GM21423 (cell line): ENCODE results near the gene TRIM24.

Experiments used
- ATAC-seq: cut with Tn5 transposase; IDR thresholded peaks from one replicate; pipeline ENCODE4 v1.9.1; 2021; ENCODE audit warnings: mild to moderate bottlenecking, moderate library complexity; ENCODE audit not compliant: unreplicated experiment

The TRIM24 gene

DNA sequence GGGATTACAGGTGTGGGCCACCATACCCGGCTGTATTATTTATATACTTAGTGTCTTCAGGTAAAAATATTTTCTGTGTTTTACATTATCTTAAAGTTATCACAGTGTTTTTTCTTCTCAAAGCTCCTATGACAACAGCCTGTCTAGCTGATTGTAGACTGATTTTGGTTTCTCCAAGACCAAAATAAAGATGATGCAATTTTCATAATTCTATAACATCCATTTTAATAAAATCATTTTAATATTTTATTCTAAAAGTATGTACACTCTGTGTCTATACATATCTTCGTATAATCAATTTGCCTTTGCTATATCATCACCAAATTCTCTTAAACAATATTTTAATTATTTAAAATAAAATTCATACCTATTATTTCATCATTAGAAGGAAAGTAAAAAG lies 108.6 kb downstream of the TRIM24 start:
- ATAC-seq = no peak

DNA sequence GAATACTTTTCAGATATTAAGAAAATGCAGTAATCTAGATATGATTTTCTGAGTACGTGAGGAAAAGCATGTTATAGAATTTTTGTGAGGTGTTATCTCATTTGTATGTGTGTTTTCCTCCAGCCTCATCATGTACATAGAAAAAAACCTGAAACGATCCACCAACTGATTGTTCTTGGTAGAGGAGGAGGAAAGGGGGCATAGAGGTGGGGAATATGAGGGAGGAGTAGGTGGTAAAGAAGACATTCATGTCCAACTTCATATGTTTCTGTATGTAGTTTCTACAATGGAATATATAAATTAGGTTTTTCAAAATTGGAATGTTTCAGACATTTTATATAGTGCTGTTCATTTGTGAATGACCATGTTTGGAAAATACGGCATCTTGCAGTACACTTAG lies 109.4 kb downstream of the TRIM24 start:
- no peak for ATAC-seq

DNA sequence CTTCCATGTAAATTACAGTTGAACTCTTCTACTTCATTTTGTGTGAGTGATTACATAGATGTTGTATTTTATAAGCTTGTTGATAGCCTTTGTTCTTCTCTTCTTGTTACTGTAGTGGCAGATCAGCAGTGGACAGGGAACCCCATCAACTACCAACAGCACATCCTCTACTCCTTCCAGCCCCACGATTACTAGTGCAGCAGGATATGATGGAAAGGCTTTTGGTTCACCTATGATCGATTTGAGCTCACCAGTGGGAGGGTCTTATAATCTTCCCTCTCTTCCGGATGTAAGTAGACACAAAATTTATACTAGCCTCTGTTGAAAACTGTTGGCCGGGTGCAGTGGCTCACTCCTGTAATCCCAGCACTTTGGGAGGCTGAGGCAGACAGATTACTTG lies 110.7 kb downstream of the TRIM24 start:
- no peak for ATAC-seq

DNA sequence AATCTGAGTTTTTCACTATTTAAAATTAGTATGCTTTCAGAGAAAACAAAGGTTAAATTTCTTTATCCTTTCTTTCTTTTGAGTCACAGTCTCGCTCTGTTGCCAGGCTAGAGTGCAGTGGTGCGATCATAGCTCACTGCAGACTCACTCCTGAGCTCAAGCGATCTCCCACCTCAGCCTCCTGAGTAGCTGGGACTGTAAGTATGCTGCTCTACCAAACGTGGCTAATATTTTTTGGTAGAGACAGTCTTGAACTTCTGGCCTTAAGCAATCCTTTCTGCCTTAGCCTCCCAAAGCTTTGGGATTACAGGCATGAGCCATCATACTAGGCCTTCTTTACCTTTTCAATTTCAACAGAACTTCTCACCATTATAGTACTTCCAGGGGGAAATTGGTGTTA lies 113.7 kb downstream of the TRIM24 start:
- no peak for ATAC-seq

DNA sequence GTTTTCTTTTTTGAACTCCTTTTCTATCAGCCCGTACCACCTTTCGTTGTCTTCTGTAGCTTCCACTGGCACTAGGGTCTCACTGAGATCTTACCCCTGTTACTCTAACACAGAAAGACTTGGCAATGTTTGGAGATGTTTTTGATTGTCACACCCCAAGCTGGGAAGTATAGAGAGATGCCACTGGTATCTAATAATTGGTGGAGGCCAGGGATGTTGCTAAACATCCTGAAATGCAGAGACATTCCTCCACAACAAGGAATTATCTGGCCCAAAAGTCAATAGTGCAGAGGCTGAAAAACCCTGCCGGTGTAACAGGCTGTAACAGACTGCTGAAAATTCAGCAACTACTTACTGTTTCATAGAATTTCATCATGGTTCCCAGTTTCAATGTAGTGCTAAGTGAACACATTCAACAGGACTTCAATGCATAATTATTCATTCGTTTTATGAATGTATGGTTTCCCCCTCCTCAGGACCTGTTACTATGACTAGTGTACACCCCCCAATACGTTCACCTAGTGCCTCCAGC lies 115.9 kb downstream of the TRIM24 start:
- no peak for ATAC-seq

DNA sequence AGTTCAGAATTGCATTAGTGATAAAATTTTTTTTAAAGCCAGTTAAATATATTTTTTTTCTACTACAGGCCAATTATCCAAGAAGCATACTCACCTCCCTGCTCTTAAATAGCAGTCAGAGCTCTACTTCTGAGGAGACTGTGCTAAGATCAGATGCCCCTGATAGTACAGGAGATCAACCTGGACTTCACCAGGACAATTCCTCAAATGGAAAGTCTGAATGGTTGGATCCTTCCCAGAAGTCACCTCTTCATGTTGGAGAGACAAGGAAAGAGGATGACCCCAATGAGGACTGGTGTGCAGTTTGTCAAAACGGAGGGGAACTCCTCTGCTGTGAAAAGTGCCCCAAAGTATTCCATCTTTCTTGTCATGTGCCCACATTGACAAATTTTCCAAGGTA lies 119.1 kb downstream of the TRIM24 start:
- ATAC-seq = no peak

DNA sequence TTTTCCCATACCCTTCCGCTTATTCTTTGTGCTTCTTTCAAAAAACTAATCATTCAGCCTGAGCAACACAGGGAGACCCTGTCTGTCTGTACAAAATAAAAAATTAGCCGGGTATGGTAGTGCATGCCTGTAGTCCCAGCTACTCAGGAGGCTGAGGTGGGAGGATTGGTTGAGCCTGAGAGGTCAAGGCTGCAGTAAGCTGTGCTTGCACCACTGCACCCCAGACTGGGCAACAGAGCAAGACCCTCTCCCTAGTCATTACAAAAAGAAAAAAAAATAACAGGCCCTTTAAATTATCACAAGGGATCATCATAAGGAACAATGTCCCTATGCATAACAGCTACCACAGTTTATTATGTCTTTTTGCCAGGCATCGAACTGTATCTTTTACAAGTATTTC lies 119.6 kb downstream of the TRIM24 start:
- ATAC-seq = no peak

DNA sequence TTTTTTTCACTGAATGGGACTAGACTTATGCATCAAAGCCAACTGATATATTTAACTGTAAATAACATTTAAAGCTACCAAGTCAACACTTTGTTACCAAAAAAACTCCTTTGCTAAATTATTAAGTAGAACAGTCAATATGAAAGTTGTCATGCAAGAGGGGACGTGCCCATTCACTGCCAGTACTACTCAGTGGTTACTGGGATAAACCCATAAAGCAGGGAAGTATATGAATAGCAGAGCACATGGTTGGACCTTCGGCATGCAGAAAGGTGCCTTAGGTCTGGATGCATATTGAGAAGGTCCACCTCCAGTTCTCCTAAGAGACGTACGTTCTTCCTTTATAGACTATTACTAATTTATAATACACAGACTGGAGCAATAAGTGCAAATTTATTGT lies 121.0 kb downstream of the TRIM24 start:
- ATAC-seq = no peak

DNA sequence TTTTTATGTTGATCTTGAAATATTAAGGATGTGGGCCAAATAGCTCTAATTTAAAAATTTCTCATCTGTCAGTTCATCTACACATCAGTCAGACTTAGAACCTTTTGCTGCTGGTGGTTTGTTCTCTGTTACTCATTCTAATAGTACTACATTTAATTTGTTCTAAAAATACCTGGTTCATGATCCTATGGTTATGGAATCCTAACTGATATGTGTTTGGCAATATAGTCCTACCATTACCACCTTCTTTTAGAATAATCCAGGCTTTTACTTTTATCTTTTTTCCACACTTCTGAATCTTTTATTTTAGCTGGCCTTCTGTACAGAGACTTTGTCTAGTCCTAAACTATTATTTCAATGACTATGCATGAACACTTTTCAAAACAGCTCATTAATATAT lies 124.2 kb downstream of the TRIM24 start:
- no peak for ATAC-seq

DNA sequence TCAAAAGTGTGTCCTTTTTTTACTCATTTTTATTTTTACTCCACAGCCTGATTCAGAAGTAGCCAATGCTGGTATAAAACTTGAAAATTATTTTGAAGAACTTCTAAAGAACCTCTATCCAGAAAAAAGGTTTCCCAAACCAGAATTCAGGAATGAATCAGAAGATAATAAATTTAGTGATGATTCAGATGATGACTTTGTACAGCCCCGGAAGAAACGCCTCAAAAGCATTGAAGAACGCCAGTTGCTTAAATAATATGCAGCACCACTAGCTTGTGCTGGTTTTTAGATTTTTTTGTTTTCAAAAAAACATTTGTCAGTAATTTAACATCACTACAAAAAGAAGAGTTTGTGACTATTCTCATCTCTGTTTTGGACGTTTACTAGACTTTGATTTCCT lies 124.6 kb downstream of the TRIM24 start:
- ATAC-seq = no peak

DNA sequence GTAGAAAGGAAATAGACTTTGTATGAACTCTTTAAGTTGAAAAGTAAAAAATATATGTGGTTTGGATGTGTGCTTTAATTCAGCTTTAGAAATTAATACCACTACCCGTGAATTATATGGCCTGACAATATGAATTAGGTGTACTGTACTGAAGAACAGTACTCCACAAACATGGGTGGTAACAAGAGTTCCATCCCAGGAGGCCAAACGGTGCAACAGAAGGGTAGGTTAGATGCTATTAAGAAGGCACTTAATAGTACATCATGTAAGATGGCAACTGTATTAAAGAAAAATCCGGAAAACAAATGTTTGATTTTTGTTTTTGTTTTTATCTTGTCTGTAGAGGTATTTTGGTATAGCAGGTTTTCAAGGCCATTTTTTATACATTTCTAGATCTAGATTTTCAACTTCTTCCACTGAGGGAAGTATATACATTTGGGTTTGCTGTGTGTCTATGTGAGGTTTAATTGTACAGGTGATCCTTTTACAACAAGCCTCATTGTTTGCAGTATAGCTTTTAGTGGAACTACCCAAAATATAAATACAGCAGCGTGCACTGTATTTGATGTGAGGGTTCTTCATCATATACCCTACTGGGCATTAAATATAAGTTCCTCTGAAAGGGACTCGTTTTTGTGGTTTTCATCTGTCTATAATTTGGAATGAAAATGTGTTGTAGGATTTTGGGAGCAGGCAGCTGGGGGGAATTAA lies 125.4 kb downstream of the TRIM24 start:
- no peak for ATAC-seq

DNA sequence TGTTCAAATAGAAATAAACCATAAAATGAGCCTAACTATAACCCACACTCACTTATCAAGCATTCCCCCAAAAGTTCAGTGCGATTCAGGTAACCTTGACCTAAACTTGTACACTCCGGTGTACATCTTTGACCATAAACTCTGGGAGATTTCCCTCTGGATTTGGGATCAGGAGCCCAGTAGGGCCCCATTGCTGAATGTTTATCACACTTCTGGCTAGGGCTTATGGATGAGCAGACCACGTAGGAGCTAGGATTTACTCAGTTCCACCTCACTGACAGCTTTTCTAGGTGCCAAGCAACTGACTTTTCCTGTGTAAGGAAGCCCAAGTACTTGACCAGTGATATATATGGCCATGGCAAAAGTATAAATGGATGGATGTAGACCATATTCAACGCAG lies 127.4 kb downstream of the TRIM24 start:
- no peak for ATAC-seq

DNA sequence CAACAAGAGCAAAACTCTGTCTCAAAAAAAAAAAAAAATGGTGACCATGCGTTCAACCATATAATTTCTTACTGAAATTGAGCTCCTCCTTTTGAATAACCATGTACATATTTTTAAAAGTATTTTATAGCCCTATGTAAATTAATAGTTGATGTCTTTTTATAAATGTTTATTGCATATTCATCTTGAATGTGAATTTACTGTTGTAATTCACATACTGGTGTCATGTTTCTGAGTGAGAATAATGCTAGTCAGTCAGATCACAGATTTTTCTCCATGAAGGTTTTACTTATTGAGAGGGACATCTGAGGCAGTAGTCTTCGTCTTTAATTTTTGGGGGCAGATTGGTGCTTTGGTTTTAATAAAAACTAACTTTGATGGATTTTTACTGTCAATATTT lies 128.9 kb downstream of the TRIM24 start:
- no peak for ATAC-seq

DNA sequence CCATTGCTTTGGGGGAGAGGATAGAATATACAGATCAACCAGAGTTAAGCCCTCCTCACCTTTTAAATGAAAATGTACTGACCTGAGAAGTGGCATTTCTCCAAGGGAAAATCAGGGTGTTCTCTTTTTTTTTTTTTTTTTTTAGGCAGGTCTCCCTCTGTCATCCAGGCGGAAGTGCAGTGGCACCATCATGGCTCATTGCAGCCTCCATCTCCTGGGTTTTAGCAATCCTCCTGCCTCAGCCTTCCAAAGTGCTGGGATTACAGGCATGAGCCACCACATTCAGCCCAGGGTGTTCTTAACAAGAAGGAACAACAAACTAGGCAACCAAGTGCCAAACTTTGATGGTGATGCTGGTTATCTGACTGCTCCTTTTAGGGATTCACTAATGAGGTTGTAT lies 130.1 kb downstream of the TRIM24 start:
- no peak for ATAC-seq

DNA sequence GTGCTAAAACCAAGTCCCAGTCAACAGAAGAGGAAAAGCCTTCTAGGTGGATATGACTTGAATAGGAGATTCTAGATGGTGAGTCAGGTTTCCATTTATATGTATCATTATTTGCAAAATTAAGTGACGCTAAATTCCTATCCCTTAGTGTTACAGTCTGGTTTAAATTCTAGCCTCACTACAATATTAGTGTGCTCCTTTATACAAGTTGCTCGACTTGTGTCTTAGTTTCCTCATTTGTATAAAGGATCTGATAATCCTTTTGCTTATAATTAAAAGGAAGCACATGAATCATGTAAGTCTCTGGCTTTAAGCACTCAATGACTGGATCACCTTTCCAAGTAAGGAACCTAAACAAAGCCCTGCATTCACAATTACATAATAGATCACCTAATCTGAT lies 135.4 kb downstream of the TRIM24 start:
- no peak for ATAC-seq

DNA sequence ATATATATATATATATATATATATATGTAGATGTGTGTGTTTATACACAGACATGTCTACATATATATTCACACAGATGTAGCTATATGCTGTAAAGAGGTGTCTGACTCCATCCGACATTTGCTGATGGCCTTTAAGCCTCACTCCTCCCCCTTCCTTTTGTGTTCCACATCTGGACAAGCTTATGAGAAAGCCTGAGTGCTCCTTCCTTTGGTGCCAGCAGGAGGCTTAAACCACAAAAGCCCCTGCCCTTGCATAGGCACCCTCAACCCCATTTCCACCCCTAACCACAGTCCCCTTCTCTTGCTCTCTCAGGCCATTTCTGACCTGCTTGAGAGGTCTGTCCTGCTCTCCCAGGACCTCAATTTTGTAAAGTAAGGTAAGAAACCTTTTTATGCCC lies 142.4 kb downstream of the TRIM24 start:
- ATAC-seq = no peak

DNA sequence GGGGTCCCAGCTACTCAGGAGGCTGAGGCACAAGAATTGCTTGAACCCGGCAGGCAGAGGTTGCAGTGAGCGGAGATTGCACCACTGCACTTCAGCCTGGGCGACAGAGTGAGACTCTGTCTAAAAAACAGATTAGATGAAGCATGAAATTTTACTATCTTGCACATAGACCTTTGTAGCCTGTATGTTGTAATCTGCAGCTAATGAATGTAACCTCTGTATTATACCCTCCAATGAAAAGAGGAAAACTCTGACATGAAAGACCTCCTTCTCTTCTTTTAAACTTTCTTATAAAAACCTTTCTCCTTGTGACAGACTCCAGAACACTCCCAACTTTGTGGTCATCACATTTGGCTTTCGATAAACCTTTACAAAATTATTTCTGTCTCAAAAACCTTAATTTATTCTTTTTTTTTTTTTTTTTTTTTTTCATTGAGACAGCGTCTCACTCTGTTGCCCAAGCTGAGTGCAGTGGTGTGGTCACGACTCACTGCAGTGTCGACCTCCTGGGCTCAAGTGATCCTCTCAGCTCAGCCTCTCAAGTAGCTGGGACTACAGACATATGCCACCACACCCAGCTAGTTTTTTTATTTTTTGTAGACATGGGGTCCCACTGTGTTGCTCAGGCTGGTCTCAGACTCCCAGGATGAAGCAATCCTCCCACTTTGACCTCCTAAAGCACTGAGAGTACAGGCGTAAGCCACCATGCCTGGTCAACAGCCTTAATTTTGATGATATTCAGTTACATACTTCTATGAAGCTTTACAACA lies 143.7 kb downstream of the TRIM24 start:
- no peak for ATAC-seq

DNA sequence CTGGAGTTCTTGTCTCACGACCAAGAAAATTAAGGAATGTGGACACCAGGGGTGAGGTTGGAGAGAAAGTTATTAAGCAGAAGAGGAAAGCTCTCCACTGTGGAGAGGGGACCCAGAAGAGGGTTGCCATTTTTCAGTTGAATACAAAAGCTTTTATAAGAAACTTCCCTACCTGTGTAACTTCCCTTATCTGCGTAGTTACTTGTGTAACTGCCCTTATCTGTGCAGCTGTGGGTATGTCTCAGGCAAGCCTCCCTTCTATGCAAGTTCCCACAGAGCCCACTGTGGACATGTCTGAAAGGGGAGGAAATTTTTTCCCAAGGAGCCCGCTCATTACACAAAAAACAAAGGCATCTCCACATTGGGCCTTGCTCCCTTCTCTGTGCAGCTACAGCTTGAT lies 146.2 kb downstream of the TRIM24 start:
- no peak for ATAC-seq

DNA sequence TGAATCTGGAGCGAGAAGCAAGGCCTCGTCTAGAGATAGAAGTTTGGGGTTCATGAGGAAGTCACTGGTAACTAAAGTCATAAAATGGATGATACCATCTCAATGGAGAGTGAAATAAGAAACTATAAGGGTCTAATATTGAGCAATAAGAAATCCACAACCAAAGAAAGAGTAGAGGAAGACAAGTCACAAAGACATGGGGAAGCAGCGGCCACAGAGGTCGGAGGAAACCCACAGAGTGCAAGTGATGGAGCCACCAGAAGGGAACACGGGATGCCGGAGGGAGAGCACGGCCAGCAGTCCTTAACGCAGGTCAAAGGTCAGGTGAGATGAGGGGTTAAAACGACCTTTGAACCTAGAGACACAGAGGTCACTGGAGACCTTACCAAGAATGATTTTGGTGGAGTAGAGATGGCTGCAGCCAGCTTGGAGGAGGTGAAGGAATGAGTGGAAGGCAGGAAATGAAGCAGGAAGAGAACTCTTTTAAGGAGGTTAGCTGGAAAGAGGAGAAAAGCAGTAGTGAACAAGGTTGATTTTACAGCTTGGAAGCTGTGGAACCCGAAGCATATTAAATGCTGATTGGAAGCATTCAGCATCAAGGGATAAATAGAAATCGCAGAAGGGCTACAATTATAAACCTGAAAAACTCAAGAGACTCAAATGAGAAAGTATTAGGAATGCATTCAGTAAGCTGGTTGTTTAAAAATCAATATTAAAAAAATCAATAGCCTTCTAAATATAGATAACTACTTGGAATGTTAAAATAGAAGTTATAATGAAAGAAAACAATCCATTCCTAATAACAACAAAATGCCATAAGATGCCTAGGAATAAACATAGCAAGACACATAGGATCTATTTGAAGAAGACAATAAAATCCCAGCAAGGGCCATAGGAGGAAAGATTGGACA lies 147.4 kb downstream of the TRIM24 start:
- no peak for ATAC-seq

DNA sequence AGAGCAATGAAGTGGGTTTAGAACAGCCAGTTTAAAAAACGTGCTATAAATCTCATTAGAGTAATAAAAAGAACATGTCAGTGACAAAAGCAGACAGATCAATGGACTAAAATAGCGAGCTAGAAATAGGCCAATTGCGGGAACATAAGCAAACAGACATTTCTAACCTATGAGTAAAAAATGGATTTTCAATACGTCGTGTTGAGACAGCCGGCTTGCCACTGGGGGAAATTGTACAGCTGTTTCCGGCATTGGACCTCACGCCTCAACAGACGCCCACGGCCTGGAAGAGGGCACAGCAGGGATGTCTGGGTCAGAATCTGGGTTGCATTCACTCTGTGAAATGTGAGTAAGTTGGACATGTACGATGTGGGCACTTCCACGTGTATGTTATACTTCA lies 148.2 kb downstream of the TRIM24 start:
- no peak for ATAC-seq

DNA sequence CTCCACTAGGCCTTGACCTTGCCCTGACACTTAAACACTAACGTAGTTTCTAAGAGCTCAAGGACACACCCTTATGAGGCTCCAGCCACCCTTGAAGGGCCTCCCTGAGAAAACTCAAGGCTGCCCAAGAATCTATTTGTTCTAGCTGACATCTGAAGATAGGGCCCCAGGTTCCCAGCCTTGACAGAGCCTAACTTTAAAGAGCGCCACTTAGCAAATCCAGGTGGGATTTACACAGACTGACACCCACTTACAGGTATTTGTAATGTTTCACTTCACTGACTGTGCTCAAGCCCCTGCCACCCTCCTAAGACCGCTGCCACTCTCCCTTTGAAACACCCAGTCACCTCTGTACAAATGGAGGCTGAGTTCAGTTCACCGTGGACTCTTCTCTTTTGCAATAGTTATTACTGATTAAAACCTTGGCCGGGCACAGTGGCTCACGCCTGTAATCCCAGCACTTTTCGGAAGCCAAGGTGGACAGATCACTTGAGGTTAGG lies 150.7 kb downstream of the TRIM24 start:
- ATAC-seq = no peak
